Effector CD8-positive, alpha-beta T cell (primary cell): ENCODE measurements around the gene IFNL3.

ENCODE experiments used
- DNase-seq: peaks from one replicate; lab custom pipeline; 2025; lab: John Stamatoyannopoulos, UW

IFNL3 gene

DNA sequence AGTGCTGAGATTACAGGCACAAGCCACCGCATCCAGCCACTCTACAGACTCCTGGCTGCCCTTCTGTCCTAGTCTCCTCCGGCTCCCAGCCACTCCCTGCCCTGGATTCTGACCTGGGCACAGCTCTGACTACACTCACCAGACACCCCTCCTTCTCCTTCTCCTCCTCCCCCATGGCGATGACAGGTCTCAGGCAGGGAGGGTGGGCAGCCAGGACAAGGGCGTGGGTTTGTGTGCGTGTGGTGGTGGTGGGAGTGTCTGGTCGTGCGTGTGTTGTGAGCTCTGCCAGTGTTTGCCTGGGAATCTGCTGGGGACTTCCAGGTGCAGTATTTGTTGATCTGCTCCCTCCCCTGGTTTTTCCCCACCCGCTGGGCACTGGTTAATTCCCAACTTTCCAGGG, 51.0 kb downstream of the IFNL3 start:
- no peak for DNase-seq
